Tibial nerve (tissue), 4 donors: Measurements from ENCODE around the gene TLNRD1.

ENCODE experiments used
- CTCF ChIP-seq, 5 experiments: fragments of 200-600 bp in 3 of 5; fragments of 450-650 bp in 2 of 5; sonication (generic) in 3 of 5; IDR thresholded peaks; one replicate each; pipeline ENCODE4 v1.5.1; 2016 to 2019; ENCODE audit warnings: antibody characterized with exemption in 5 of 5, mild to moderate bottlenecking in 3 of 5, moderate library complexity in 2 of 5
- EP300 ChIP-seq, 2 donors: sonication (generic); formaldehyde crosslinking; IDR thresholded peaks; one replicate each; pipeline ENCODE4 v1.6.1; 2017; ENCODE audit warnings: antibody characterized with exemption in 2 of 2, mild to moderate bottlenecking in 1 of 2
- POLR2A ChIP-seq, 2 donors: fragments of 450-650 bp; IDR thresholded peaks; one replicate each; pipeline ENCODE4 v1.6.1; 2017; ENCODE audit warnings: antibody characterized with exemption in 2 of 2, mild to moderate bottlenecking in 2 of 2, moderate library complexity in 2 of 2

- no peak for TF ChIP-seq CTCF (IDR thresholded peaks at IDR 0.05)
- no peak for TF ChIP-seq POLR2A (IDR thresholded peaks at IDR 0.05)
- no peak for TF ChIP-seq EP300 (IDR thresholded peaks at IDR 0.05)
Measured at GRCh38 chr15:81002009-81002330, 1.2 kb downstream of the TLNRD1 start.
